Fibroblast of pulmonary artery (primary cell): Measurements from ENCODE around the gene ALKBH1.
"Not testable (repeated sequence)": the region's sequence is repeated elsewhere in the genome, so short reads cannot be mapped to it uniquely, and the experiment has no call there.

Experiments
- DNase-seq: peaks from one replicate; pipeline ENCODE4 v3.0.0-alpha.2; 2010; ENCODE audit warnings: low read depth
- H3K4me3 ChIP-seq: replicated peaks from 2 replicates; pipeline ENCODE4 v1.5.1; 2011; ENCODE audit warnings: low read depth, mild to moderate bottlenecking, control low read depth, low read length, moderate library complexity
- TF ChIP-seq, protein P1 (sequence below): IDR thresholded peaks from 2 replicates; pipeline ENCODE4 v1.5.1; 2011; ENCODE audit warnings: mild to moderate bottlenecking, control low read depth, low read length, inconsistent platforms; ENCODE audit errors: missing control alignments

Gene ALKBH1

DNA sequence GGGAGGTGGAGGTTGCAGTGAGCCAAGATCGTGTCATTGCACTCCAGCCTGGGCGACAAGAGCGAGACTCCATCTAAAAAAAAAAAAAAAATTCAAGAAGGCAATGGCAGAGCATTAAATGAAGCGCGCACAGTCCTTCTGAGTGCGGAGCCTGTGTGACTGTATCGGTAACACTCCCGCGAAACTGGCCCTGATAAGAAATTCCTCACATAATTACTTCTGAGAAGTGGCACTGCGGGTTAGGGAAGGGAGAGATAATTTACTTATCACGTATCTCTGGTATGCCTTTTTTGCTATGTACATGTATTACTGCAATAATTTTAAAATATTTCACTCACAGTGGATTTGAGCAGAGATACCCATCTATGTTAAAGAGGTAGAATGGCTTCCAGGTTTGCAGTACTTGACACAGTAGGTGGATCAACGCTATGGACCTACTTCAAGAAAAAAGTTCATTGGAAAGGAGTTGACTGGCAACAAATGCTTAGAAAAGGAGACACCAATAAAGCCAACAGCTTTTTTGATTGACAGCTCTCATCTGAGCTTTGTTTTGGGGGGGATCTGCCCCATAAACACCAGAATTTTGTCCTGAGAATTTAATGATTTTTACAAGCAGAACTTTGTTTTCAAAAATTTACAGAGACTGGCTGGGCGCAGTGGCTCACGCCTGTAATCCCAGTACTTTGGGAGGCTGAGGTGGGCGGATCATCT lies 62.1 kb downstream of the ALKBH1 start:
- no peak overlapping the region for H3K4me3 ChIP-seq
- TF ChIP-seq, protein P1, sequence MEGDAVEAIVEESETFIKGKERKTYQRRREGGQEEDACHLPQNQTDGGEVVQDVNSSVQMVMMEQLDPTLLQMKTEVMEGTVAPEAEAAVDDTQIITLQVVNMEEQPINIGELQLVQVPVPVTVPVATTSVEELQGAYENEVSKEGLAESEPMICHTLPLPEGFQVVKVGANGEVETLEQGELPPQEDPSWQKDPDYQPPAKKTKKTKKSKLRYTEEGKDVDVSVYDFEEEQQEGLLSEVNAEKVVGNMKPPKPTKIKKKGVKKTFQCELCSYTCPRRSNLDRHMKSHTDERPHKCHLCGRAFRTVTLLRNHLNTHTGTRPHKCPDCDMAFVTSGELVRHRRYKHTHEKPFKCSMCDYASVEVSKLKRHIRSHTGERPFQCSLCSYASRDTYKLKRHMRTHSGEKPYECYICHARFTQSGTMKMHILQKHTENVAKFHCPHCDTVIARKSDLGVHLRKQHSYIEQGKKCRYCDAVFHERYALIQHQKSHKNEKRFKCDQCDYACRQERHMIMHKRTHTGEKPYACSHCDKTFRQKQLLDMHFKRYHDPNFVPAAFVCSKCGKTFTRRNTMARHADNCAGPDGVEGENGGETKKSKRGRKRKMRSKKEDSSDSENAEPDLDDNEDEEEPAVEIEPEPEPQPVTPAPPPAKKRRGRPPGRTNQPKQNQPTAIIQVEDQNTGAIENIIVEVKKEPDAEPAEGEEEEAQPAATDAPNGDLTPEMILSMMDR = no peak
- no peak for DNase-seq

GRCh38 chr14:77642407-77642806 lies 65.4 kb downstream of the ALKBH1 start:
- TF ChIP-seq, protein P1 = no peak
- peak overlapping the region; percentile 50 for H3K4me3 ChIP-seq
- DNase-seq = no peak

DNA sequence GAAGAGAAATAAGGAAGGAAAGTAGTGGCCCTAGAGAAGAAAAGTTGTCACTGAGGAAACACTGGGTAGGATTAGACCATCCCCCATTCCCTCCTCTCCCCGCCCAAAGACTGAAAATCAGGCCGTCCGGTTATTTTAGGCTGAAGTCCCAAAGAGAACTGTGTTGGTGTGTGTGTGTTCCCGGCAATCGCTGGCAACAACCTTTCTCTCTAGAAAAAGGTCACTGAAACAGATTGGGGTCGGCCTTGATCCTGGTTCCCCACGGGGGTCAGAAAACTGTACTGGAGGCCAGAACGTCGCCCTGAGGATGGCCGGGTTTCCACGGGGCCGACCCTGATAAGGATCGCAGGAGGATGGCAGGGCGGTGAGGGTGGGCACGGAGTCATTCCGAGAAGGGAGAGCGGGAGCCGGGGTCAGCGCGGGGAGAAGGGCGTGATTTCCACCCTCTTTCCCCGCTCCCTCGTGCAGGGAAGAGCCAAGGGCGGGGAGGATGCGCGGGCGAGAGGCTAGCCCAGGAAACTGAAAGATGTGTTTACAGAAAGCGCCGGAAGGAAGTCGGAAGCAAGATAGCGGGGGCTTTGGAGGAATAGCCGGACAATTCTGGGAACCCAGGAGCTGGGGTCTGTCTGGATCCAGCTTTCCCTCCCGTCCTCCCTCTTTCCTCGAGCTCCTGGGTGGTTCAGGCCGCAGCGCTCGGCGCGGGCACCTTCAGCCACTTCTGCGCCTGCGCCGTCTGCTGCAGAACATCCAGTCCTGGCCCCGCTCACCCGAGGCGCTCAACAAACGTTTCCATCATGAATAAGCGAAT lies 66.1 kb downstream of the ALKBH1 start:
- DNase-seq = peak; percentile 81
- TF ChIP-seq, protein P1 = no peak
- H3K4me3 ChIP-seq = peak overlapping the region; percentile 50

DNA sequence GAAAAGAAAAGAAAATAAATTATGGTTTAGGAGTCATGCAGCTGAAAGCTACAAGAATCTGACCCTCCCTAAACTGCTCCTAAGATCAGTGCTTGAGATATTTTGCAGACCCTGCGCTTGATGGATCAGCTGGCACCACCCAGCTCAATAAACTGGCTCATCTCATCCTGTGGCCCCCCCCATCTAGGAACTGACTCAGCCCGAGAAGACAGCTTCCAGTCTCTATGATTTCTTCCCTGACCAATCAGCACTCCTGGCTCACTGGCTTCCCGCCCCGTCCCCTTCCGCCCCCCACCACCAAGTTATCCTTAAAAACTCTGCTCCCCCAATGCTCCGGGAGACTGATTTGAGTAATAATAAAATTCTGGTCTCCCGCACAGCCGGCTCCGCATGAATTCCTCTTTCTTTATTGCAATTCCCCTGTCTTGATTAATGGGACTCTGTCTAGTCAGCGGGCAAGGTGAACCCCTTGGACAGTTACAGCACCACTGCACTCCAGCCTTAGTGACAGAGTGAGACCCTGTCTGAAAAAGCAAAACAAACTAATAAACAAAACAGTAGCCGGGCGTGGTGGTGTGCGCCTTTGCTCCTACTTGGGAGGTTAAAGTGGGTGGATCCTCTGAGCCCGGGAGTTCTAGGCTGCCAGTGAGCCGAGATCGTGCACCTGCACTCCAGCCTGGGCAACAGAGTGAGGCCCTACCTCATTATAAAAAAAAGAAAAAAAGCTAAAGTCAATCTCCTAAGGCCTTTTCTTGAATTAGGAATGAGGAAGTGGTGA lies 66.9 kb downstream of the ALKBH1 start:
- H3K4me3 ChIP-seq = no peak overlapping the region
- no peak for DNase-seq
- TF ChIP-seq, protein P1 = no peak

DNA sequence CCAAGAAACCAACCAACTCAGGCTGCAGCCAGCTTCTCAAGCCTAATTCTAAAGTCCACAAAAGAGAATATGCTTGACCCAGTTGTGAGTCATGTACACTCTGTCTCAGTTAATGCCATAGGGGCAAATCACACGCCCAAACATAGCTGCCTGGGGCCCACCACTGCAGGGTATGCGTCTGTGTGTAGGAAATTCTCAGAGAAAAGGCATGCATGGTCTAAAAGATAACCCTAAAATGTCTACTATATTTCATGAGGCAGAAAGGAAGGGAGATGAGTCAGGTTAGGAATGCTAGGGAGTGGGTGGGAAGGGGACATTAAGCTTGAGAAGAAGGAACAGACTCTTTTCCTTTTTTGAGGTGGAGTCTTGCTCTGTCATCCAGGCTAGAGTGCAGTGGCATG lies 69.1 kb downstream of the ALKBH1 start:
- no peak overlapping the region for H3K4me3 ChIP-seq
- TF ChIP-seq, protein P1 = no peak
- DNase-seq = peak; percentile 51

DNA sequence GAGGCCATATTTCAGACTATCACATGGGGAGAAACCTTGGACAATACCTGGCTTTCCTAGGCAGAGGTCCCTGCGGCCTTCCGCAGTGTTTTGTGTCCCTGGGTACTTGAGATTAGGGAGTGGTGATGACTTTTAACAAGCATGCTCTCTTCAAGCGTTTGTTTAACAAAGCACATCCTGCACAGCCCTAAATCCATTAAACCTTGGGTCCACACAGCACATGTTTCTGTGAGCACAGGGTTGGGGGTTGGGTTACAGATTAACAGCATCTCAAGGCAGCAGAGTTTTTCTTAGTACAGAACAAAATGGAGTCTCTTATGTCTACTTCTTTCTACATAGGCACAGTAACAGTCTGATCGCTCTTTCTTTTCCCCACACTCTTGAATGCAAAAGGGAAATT lies 72.0 kb downstream of the ALKBH1 start:
- DNase-seq, H3K4me3 ChIP-seq: not testable (repeated sequence)

DNA sequence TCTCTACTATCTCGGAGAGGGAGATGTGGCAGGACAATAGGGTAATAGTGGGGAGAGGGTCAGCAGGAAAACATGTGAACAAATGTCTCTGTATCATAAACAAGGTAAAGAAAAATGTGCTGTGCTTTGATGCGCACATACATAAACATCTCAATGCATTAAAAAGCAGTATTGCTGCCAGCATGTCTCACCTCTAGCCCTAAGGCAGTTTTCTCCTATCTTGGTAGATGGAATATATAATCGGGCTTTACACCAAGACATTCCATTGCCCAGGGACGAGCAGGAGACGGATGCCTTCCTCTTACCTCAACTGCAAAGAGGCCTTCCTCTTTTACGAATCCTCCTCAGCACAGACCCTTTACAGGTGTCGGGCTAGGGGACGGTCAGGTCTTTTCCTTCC lies 72.4 kb downstream of the ALKBH1 start:
- DNase-seq, H3K4me3 ChIP-seq: not testable (repeated sequence)
